ENCODE data around the gene LARGE1. TPM values are rescaled to one million over a fixed set of nuclear protein-coding genes. Genes with fewer than 3 reads are reported as not detected.

Gene LARGE1
- total and polyA plus RNA-seq, 2 of the 8 experiments (the other 6 are each of a cell fraction or from before 2014, with no cell fraction given) = 43.7 to 83.0 TPM

- no peak for TF ChIP-seq SP1 (IDR thresholded peaks at IDR 0.05; ENCODE audit: low read depth, low read length)
- TF ChIP-seq RNF2 (IDR thresholded peaks at IDR 0.05; ENCODE audit: borderline replicate concordance, low read depth, low read length, missing control alignments, poor library complexity, severe bottlenecking) = no peak
- TF ChIP-seq YY1 (IDR thresholded peaks at IDR 0.05; ENCODE audit: low read depth, low read length) = no peak
- TF ChIP-seq CTBP2 (IDR thresholded peaks at IDR 0.05; ENCODE audit: borderline replicate concordance, insufficient read depth, insufficient read length, low read length) = no peak
Observed at GRCh38 chr22:33780531-33781136, 139.6 kb downstream of the LARGE1 start (continued).
